M059J (cell line): ENCODE data around the gene NTRK2. TPM values are rescaled to one million over a fixed set of nuclear protein-coding genes. Genes with fewer than 3 reads are reported as not detected.

Source experiments
- DNase-seq: peaks from one replicate; pipeline ENCODE4 v3.0.0-alpha.2; 2012; ENCODE audit warnings: low read depth
- total RNA-seq: library from RNA; depleted of rRNA; stranded (reverse); fragments of >200 nt; shearing (Covaris generic); gene quantifications from 2 replicates; pipeline ENCODE4 v1.2.3, GENCODE V29; 2014

Gene NTRK2
- total RNA-seq, 1 experiment from 2014 or later = 1.1 TPM

DNA sequence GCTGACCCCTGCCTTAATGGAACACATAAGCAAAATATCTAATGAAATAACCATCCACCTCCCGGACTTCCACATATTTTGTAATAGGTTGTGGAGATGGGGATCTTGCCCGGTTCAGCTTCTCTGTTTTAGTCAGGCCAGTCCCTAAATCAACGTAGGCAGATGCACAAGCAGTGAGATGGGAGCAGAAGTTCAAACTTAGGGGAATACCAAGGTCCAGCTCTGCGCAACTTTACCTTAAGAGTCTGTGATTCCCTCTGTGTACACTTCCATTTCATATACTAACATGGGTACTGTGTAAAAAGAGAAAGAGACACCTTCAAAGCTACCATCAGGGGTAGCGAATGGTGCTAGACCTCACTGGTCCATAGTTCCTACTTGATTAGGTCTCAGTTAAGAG, 110.9 kb downstream of the NTRK2 start:
- no peak for DNase-seq

DNA sequence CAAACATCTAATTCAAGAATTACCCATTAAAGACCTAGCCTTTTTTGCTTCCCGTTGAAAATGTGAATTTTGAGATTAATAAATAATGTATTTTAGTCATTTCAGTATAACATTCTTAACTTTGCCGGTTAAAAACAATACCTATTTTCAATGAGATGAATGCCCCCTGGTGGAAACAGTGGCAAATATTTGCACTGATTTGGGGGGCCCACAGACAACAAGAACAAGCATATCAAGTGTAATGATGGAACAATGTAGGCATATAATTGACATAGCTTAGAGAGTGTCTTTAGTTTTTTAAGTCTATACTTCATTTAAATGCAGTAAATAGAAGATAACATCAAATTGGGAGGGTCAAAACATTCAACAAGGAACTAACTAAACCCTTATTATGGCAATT, 111.9 kb downstream of the NTRK2 start:
- peak; percentile 40 for DNase-seq

DNA sequence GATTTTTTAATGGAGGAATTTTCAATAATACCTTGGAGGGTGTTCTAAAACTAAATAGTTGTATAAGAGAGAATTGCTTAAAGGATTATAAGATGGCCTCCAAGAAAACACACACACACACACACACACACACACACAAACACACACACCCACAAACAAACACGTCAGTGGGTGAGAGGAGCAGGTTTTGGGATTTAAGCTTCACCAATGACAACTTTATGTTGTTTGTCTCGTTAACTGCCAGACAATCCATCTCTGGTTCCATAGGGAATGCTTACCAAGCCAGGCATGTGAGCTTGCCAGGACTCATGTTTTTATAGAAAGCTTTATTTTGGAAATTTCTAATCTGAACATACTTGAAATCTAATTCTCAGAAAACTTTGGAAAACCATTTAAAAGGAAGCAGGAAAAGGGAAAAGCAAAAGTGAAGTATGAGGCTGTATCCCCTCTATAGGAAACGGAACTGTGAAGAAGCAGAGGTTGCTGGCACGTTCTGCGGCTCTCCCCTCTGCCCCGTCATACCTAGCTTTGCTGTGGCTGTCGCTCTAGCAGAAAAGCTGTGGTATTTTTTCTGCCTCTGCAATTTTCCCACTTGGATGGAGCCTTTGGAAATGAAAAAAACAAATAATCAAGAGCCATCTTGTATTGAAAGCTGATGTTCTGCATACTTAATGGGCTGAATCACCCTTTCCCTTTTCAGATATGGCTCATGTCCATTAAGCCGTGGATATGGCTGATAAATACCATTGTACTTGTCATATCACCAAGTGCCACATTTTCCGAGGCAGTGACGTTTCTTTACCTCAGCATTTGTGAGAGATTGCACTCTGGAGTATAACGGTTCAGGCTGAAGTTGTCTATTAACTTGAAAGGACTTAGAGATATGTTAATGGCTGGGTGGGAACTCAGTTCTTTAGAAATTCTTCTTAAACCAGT, 112.7 kb downstream of the NTRK2 start:
- peak; percentile 23 for DNase-seq

DNA sequence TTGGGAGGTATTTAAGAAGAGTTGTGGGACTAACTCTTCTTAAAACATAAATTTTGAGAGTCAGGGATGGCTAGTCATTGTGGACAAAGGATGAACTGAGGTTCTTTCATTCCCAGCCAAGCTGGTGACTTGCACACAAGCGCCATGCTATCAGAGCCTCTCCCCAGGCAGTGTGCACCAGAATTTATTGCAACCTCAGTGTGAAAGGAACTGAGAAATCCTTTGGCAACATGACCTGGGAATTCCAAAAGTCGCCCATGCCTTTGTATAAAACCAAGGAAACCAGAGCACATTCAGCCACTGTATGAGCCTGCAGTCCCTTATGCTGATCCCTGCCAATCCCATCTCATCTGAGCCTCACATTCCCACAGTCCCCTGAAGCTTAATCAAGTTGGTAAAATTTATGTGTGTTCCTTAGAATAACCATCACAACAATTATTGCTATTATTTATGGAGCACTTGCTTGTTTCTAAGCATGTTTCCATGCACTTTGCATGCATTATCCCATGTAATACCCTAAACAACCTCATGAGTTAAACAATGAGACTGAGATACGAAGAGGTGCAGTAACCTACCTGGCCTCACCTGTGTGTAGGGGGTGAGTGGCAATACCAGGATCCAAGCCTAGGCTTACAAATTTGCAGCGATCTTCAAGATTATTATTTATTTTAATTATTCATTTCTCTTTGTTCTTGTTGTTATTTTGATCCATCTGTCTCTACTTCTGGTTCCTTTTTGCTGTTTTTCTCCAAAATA, 116.4 kb downstream of the NTRK2 start:
- no peak for DNase-seq

DNA sequence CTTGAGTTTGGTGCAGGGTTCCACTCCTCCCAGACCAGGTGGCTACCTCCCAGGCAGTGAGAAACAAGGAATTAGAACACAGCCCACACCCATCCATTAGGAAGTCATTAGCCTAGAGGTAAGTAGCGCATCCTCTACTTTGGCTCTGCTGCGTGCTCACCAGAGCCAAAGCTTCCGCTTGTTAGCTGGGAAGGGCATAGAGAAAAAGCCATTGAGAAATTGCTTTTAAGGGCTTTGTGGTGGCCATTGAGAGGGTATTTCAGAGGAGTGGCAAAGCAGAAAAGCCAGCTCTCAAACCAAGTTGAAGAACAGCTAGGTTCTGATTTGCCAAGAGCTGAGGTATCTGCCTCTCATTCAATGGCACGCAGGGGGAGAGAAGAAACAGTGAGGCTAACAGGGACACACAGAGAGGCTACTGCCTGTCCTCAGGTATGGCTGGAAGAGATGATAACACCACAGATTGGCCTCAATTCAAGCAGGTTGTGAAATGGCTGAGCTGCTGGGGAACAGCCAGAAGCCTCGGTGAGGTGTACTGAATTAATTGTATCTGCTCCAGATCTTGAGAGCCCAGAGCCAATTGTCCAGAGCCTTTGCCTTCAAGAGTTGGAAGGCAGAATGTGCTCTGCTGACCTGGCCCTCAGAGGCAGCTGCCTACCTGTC, 119.4 kb downstream of the NTRK2 start:
- DNase-seq = no peak

DNA sequence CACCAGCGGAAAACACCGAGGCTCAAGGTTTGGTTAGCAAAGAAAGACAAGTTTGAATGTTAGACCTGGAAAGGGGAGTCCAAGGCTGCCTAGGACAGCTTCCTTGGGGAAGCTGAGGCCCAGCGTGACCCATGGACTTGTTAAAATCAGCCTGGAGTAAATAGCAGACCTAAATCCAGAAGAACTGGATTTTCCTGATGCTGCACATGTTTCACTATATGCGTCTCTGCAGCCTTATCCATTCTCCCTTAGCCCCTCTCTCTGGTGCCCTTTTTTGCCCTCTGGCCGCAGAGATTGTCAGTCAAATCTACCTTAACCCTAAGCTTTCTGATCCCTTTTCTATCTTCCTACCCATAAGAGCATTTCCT, 119.9 kb downstream of the NTRK2 start:
- DNase-seq = no peak

DNA sequence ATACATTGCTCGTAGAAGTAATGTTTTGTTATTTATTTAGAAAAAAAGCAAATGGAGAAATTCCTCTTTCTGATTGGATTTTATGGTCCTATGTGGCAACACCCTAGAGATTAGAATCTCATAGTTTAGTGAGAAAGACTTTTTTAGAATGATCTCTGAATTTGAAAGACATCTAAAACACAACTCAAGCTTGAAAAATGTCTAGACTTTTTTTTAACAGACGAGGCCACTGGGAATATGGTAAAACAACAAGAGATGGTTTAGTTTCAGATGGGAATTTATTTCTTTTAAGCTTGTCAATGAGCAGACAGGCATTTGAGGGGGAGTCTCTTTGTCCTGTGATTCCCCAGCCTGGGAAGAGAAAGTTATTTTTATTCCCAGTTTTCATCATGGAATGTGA, 122.1 kb downstream of the NTRK2 start:
- no peak for DNase-seq

DNA sequence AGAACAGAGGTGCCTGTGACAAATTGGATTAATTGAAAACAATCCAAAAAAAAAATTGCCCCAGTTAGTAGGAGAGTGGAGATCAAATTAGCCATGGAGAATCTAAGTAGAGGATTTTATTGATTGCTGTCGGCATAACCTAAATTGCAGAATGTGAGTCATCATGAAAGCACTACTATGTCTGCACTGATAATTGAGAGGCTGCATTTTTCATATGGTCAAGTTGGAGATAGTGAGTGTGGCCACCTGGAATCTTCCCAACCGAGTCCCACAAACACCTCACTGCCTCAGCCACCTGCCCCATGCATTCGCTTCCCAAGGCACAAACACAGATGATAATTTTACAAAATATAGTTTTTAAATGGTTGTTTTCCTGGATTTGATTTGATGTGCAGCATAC, 123.7 kb downstream of the NTRK2 start:
- peak; percentile 15 for DNase-seq

DNA sequence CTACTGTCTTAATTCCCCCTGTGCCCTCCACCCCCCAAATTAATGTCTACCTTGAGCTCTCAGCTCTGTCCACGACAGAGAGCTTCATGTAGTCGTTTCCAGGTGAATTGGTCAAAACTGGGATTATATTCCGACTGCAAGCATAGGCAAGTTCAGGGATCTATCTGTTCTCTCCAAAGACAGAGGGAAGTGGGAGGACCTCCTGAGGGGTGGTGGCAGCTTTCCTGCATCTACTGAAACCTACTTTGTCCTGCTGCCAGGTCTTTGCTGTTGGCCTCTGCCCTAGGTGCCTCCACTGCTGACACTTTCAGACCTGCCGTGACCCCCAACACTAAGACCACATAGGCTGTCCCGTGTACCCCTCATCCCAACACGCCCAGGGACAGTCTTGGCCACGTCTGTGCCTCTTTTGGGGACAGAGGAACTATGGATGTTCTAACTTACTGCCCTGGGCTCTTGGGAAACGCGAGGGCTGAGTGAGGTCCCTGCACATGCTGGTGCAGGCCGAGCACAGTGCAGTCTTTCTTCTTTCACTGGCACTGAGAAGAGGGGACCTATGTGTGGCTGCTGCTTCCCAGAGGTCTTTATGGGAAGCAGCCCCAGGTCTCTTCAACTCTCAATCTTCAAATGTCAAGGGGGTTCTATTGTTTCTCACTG, 125.6 kb downstream of the NTRK2 start:
- DNase-seq = no peak

DNA sequence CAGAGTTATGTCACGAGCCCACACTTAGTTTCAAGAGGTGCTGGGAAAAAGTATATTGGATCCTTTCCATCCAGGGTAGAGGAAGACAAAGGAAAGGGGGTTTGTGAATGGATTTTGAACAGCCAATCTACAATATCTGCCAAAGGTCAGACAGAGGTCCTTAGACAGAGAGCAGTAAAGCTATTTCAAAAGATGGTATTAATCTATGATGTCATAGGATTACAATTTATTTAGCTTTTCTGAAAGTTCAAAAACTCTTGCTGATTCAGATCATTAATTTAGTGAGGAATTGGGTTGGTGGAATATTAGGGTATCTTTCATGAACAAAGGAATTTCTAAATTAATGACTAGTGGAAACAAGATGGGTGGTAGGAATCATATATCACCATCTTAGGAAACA, 126.9 kb downstream of the NTRK2 start:
- DNase-seq = no peak

DNA sequence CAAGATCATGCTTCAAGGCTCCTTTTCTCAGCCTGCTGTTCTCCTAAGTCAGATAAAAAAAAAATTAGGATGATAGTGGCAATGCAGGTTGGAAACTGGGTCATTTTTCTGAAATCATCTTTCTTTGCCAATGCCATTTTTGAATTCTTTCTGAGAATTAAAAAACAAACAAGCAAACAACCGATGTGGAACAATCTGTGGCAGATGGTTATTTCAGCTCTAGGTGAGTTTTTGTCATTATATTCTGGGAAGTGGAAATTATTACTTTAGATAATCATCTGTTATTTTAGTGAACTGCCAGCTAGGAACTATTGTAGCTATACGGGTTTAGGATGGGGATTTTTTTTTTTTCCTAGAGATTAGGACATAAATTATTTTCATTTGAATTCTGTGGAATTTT, 129.7 kb downstream of the NTRK2 start:
- no peak for DNase-seq

DNA sequence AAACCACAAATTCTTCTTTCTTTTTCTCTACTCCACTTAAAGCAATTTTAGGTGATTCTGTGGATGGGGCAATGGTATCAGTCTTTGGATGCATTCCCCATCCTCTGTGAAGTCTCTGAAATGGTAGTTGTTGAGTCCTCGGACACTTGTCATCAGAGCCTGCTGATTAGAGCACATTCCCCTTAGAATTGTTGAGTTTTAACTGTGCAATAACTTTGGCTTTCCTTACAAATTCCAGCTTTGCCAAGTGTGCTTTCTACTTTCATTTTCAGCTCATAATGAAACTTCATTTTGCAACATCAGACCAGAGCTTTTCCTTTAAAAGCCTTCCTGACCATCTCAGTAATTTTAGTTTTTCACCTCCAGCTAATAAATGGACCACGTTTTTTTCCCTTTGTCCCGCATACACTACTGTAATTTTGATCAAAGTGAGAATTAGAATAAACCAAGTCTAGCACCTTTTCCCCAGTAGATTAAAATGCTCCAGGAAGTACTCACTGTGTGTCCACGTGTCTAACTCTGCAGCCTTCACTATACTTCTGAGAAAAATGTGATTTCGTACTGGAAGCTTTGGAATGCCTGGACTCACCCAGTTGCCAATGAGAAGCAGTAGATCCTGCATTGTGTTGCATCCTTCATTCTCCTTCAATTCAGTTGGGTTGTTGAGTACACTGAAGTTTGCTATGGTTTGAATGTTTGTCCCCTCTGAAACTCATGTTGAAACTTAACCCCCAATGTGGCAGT, 135.6 kb downstream of the NTRK2 start:
- no peak for DNase-seq

DNA sequence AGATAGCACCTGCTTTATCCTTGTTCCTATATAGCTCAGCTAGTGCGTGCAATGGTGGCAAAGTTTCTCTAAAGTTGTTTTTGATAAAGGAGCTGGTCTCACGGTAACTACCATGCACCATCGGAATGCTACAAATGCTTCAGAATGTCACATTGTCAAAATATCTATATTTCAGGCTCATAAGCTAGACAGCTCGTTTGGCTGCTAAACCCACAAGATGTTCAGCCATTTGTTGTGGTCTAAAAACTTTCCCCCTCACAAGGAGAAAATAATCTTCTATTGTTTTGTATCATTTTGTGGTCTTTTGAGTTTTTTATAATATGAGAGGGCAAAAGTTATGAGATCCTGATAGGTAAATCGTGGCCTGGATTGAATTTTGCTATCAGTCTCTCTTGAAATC, 137.9 kb downstream of the NTRK2 start:
- no peak for DNase-seq

DNA sequence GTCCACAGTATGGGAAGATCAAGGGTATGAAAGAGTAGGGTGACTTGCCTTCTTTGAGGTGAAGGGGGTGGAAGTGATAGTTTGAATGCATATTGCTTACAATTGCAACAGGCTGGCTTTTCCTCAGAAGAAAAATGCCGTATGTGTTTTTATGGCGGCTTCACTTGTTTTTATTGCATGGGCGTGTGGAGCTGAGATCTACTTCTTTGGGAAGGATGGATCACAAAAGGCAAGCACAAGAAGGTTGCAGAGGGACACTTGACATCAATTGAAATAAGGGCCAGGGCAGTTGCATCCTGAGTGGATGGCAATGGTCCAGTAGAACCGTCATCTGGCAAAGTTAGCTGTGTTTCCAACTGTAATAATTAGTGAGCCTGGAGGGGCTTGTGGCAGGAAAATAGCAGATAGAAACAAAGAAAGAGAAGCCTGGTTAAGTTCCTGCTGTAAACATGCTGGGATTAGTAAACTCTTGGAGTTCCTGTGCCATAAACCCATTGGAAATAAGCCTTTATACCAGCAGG, 138.4 kb downstream of the NTRK2 start:
- DNase-seq = peak; percentile 22

DNA sequence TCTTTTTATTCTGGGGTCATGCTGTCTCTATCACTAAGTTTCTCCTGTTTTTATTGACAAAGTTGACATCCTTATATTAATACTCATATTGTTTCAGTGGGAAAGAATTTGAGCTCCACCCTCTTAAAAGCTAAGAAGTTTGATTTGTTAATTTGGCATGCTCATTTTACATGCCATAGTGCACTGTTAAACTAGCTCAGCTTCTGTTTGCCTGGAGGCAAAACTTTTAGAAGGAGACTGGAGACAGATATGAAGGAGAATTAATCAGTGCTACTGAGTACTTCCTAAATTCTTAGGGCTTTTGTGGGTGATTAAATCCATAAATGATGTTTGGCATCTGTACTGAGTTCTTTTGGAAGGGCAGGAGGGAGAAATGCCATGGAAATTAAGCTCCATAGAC, 138.9 kb downstream of the NTRK2 start:
- peak; percentile 49 for DNase-seq

DNA sequence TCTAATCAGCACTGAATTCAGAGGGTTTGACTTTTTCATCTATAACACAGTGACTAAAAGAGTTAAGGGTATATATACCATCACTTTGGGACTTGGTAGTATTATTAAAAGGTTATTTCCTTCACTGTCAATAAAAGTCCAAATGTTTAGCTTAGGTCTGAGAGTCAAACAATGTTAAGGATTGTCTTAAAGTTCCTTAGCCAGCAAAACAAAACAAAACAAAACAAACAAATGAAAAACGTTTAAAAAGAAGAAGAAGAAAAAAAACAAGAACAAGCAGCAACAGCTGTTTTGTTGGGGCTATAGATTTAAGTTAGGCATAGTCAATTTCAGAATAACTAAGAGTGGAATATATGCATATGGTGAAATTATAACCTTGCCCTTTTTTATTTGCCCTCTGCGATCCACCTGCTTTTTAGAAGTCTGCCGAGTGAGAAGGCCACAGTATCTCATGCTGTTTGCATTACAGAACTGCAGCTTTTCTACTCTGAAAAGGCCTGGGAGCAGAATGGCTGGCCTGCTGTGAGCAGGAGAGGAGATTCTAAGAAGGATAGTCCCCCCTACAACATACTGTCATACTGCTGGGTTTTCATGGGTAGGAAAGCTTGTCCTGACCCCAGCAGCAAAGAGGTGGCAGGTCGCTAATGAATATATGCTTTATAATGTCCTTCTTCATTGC, 141.7 kb downstream of the NTRK2 start:
- no peak for DNase-seq

DNA sequence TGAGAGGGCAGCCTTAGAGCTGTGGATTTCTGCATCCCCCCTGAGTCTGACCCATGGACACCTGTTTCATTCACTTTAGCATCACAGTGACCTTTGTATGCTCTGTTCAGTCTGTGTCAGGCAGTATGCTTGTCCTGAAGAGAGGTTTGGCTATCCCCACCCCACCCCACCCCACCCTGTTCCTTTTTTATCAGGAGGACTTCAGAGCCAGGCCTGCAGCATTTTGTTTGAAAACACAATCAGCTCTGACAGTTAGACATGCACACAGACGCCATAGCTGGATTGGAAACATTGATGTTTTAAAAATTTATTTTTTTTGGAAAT, 142.2 kb downstream of the NTRK2 start:
- no peak for DNase-seq

DNA sequence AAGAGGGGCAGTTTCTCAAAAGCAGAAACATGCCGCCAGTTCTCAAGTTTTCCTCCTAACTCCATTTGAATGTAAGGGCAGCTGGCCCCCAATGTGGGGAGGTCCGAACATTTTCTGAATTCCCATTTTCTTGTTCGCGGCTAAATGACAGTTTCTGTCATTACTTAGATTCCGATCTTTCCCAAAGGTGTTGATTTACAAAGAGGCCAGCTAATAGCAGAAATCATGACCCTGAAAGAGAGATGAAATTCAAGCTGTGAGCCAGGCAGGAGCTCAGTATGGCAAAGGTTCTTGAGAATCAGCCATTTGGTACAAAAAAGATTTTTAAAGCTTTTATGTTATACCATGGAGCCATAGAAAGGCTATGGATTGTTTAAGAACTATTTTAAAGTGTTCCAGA, 142.8 kb downstream of the NTRK2 start:
- no peak for DNase-seq

DNA sequence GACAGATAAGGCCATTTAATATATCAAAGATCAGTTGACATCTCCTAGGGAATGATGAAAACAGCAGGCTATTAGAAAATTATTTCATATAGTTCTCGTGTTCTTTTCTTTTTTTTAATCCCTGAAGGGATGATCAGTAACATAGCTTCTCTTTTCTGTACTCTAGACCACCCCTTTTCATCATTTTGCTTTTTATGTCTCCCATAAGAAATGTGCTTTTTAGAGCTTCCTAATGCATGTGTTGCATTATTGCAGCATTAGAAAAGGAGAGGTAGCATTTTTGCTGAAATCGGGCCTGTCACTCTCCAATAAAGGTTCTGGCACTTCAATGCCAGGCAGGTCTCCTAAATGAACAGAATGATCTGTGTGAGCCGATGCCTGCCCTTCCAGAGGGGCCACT, 143.3 kb downstream of the NTRK2 start:
- no peak for DNase-seq

DNA sequence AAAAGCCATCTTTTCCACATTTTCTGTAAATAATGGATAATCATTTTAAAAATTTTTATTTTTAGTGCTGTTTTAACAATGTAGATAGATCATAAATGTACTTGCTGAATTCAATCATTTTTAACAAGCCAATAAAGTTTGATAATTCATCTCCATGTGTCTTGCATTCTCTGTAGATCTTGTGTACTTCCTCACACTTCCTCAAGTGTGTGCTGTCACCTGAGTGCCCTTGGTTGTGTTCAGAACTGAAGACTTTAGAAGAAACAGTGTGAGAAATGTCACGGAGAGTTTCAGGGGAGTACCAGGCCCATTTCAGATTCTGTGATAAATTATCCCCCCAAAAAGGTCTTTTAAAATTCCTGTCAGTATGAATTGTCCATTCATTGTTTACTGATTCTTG, 146.0 kb downstream of the NTRK2 start:
- DNase-seq = no peak

DNA sequence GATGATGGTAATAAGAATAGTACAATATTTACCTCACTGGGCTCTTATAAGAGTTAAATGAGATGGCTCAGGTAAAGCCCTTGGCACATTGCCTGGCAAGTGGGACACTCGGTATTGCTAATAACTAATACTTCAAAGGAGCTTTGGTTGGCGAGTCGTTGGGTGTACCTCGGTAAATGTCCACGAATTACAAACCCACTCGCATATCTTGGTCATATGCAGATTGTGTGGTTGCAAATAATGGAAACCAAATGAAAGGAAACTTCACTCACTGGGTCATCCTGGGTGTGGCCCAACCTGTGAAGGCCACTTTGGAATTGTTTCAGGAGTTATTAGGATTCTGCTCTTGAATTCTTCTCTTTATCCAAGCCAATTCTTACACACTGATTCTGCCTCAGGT, 147.5 kb downstream of the NTRK2 start:
- no peak for DNase-seq
